Hematopoietic multipotent progenitor cell treated with erythropoietin and hydrocortisone succinate and interleukin-3 and kit ligand, for 17 days (in vitro differentiated cells): ENCODE results near the gene ATRNL1.

Experiments used
- DNase-seq: peaks from one replicate; pipeline ENCODE4 v3.0.0-alpha.2; 2015; ENCODE audit warnings: low spot score

Gene ATRNL1

GRCh38 chr10:115093286-115093775 is at the start of gene ATRNL1:
Gene ATRNL1, plus strand, starts transcription at chr10:115093365. Its CDS starts 386 bp downstream, at chr10:115093751.
- no peak for DNase-seq

- no peak for DNase-seq
Observed at GRCh38 chr10:115043719-115044118, 49.4 kb upstream of the ATRNL1 start.

- DNase-seq: no peak
Observed at GRCh38 chr10:115044891-115045290, 48.3 kb upstream of the ATRNL1 start.

- DNase-seq: no peak
Observed at GRCh38 chr10:115045499-115045898, 47.7 kb upstream of the ATRNL1 start.

GRCh38 chr10:115046686-115047236 is 46.4 kb upstream of the ATRNL1 start:
- DNase-seq: no peak

- DNase-seq: no peak
Observed at GRCh38 chr10:115047705-115048104, 45.5 kb upstream of the ATRNL1 start.

- DNase-seq: no peak
Observed at GRCh38 chr10:115049318-115049717, 43.8 kb upstream of the ATRNL1 start.

GRCh38 chr10:115049960-115050359 is 43.2 kb upstream of the ATRNL1 start:
- DNase-seq: no peak

- no peak for DNase-seq
Observed at GRCh38 chr10:115050375-115051010, 42.7 kb upstream of the ATRNL1 start.

- no peak for DNase-seq
Observed at GRCh38 chr10:115051216-115051615, 41.9 kb upstream of the ATRNL1 start.

- DNase-seq: no peak
Observed at GRCh38 chr10:115052226-115052625, 40.9 kb upstream of the ATRNL1 start.

- no peak for DNase-seq
Observed at GRCh38 chr10:115052728-115053127, 40.4 kb upstream of the ATRNL1 start.

- no peak for DNase-seq
Observed at GRCh38 chr10:115056186-115056585, 37.0 kb upstream of the ATRNL1 start.

GRCh38 chr10:115059301-115059898 is 33.8 kb upstream of the ATRNL1 start:
- DNase-seq: no peak

GRCh38 chr10:115063701-115064658 is 29.2 kb upstream of the ATRNL1 start:
- DNase-seq: no peak

- DNase-seq: no peak
Observed at GRCh38 chr10:115065801-115066200, 27.4 kb upstream of the ATRNL1 start.

GRCh38 chr10:115066528-115066927 is 26.6 kb upstream of the ATRNL1 start:
- no peak for DNase-seq

GRCh38 chr10:115073796-115074195 is 19.4 kb upstream of the ATRNL1 start:
- no peak for DNase-seq

GRCh38 chr10:115082506-115082905 is 10.7 kb upstream of the ATRNL1 start:
- DNase-seq: no peak

- no peak for DNase-seq
Observed at GRCh38 chr10:115084277-115084850, 8.8 kb upstream of the ATRNL1 start.

- DNase-seq: no peak
Observed at GRCh38 chr10:115091161-115091560, 2.0 kb upstream of the ATRNL1 start.

GRCh38 chr10:115092258-115092554 is 959 bp upstream of the ATRNL1 start:
- no peak for DNase-seq
